HepG2 (cell line): Measurements from ENCODE around the gene SYTL2. TPM values are rescaled to one million over a fixed set of nuclear protein-coding genes. Genes with fewer than 3 reads are reported as not detected.

Source experiments
- ATAC-seq: fragments of 200-7000 bp; cut with Tn5 transposase; 3 replicates; pipeline ENCODE4 v1.9.1; 2020; ENCODE audit warnings: mild to moderate bottlenecking, moderate library complexity
- BruUV-seq: library from RNA; stranded (reverse); fragments of 400-500 nt; replicated peaks from 2 replicates; lab custom pipeline; 2021; lab: Mats Ljungman, UMichigan
- CTCF ChIA-PET: fragments of 300-600 bp; formaldehyde crosslinking; extraction: SDS; loops from one replicate; lab custom pipeline; 2021; ENCODE audit warnings: low total read pairs, inconsistent platforms, low intra/inter-chr PET ratio; lab: Yijun Ruan, JAX
- POLR2A ChIA-PET: fragments of 350-600 bp; sonication (Branson Sonifier 250); formaldehyde crosslinking; loops from one replicate; lab custom pipeline; 2020; ENCODE audit warnings: antibody characterized with exemption, inconsistent platforms; lab: Yijun Ruan, JAX
- DNase-seq: peaks from one replicate; pipeline ENCODE4 v3.0.0-alpha.2; 2015; ENCODE audit warnings: low spot score
- FAIRE-seq: peaks from 3 replicates; lab custom pipeline; 2011; peaks lifted over from hg19 to GRCh38; lab: Jason Lieb, UNC
- H2AFZ ChIP-seq: one replicate; pipeline ENCODE4 v1.6.1; 2011; ENCODE audit warnings: low read length, inconsistent platforms
- H3K27ac ChIP-seq: fragments of 300-600 bp; 3 replicates; pipeline ENCODE4 v1.8.0; 2011; ENCODE audit warnings: mixed run types, mild to moderate bottlenecking, mixed read lengths, low read length, inconsistent platforms; ENCODE audit not compliant: insufficient read depth; ENCODE audit errors: extremely low read length
- H3K27me3 ChIP-seq, 2 experiments: fragments of 200-600 bp in 1 of 2; 2 replicates in 1 of 2; 3 replicates in 1 of 2; pipeline versions ENCODE4 v1.6.0 to v1.8.0; 2011; ENCODE audit warnings: low read length in 2 of 2, mild to moderate bottlenecking in 2 of 2, moderate library complexity in 2 of 2, inconsistent platforms in 1 of 2; ENCODE audit not compliant: insufficient read depth in 2 of 2, control insufficient read depth in 1 of 2
- H3K36me3 ChIP-seq, 2 experiments: fragments of 200-600 bp in 1 of 2; replicated peaks in 1 of 2; 2 replicates in 1 of 2; 3 replicates in 1 of 2; pipeline versions ENCODE4 v1.5.1 to v1.8.0; 2011; ENCODE audit warnings: low read length in 2 of 2, inconsistent platforms in 1 of 2; ENCODE audit not compliant: insufficient read depth in 2 of 2, control insufficient read depth in 1 of 2
- H3K4me1 ChIP-seq: 2 replicates; pipeline ENCODE4 v1.5.1; 2012; ENCODE audit warnings: low read length, inconsistent platforms; ENCODE audit not compliant: insufficient read depth
- H3K4me2 ChIP-seq: 2 replicates; pipeline ENCODE4 v1.6.0; 2011; ENCODE audit warnings: low read depth, low read length, inconsistent platforms
- H3K4me3 ChIP-seq, 3 experiments: fragments of 200-600 bp in 1 of 3; sonication (generic), shearing (Covaris generic) in 1 of 3; replicated peaks in 1 of 3; 2 replicates each; pipeline ENCODE4 v1.5.1; 2011 to 2016; ENCODE audit warnings: low read length in 3 of 3, inconsistent platforms in 2 of 3, low read depth in 2 of 3, mild to moderate bottlenecking in 2 of 3, control low read depth in 1 of 3, mixed read lengths in 1 of 3; ENCODE audit not compliant: insufficient read depth in 1 of 3
- H3K79me2 ChIP-seq: one replicate; pipeline ENCODE4 v1.6.1; 2011; ENCODE audit warnings: low read length, inconsistent platforms; ENCODE audit not compliant: insufficient read depth
- H3K9ac ChIP-seq: 2 replicates; pipeline ENCODE4 v1.6.0; 2011; ENCODE audit warnings: mild to moderate bottlenecking, low read depth, low read length, inconsistent platforms; ENCODE audit not compliant: insufficient read depth
- H3K9me3 ChIP-seq: 2 replicates; pipeline ENCODE4 v1.5.1; 2012; ENCODE audit warnings: mild to moderate bottlenecking, low read length
- H4K20me1 ChIP-seq: 2 replicates; pipeline ENCODE4 v1.6.0; 2011; ENCODE audit warnings: inconsistent platforms, mild to moderate bottlenecking, low read length, moderate library complexity; ENCODE audit not compliant: insufficient read depth
- ARNTL ChIP-seq: sonication (generic); formaldehyde crosslinking; IDR thresholded peaks from 2 replicates; pipeline ENCODE4 v1.4.0; 2020; ENCODE audit warnings: mild to moderate bottlenecking, missing genetic modification reagents
- CCDC6 ChIP-seq: sonication (generic); formaldehyde crosslinking; IDR thresholded peaks from 2 replicates; pipeline ENCODE4 v1.8.1; 2022; ENCODE audit warnings: mild to moderate bottlenecking, missing genetic modification reagents, moderate library complexity
- CENPX ChIP-seq: sonication (generic); formaldehyde crosslinking; IDR thresholded peaks from 2 replicates; pipeline ENCODE4 v1.9.0; 2021; ENCODE audit warnings: mild to moderate bottlenecking, missing genetic modification reagents, moderate library complexity
- ELF1 ChIP-seq: sonication (generic); formaldehyde crosslinking; IDR thresholded peaks from 2 replicates; pipeline ENCODE4 v1.4.0; 2020; ENCODE audit warnings: missing genetic modification reagents
- ELF4 ChIP-seq: sonication (generic); formaldehyde crosslinking; IDR thresholded peaks from 2 replicates; pipeline ENCODE4 v1.5.0; 2020; ENCODE audit warnings: missing genetic modification reagents, mild to moderate bottlenecking, moderate library complexity, borderline replicate concordance
- JUNB ChIP-seq: sonication (generic); formaldehyde crosslinking; IDR thresholded peaks from 2 replicates; pipeline ENCODE4 v1.8.0; 2022; ENCODE audit warnings: missing genetic modification reagents, mild to moderate bottlenecking, borderline replicate concordance
- KDM5A ChIP-seq: fragments of 200-600 bp; sonication (generic); IDR thresholded peaks from 2 replicates; pipeline ENCODE4 v1.7.0; 2018; ENCODE audit warnings: antibody characterized with exemption, mild to moderate bottlenecking, low read length, borderline replicate concordance
- KLF12 ChIP-seq: sonication (generic); formaldehyde crosslinking; IDR thresholded peaks from 2 replicates; pipeline ENCODE4 v1.4.0; 2020; ENCODE audit warnings: missing genetic modification reagents, borderline replicate concordance
- MTF2 ChIP-seq: sonication (generic); formaldehyde crosslinking; IDR thresholded peaks from 2 replicates; pipeline ENCODE4 v1.5.0; 2020; ENCODE audit warnings: missing genetic modification reagents, borderline replicate concordance
- SIN3A ChIP-seq: IDR thresholded peaks from 2 replicates; pipeline ENCODE4 v1.6.1; 2011; ENCODE audit warnings: low read depth, mild to moderate bottlenecking, control low read depth, low read length, borderline replicate concordance
- XRCC5 ChIP-seq: fragments of 200-400 bp; formaldehyde crosslinking; optimal IDR thresholded peaks from 2 replicates; pipeline ENCODE3; 2017; ENCODE audit warnings: mild to moderate bottlenecking, low read length
- ZC3H13 ChIP-seq: sonication (generic); formaldehyde crosslinking; IDR thresholded peaks from 2 replicates; pipeline ENCODE4 v1.8.1; 2023; ENCODE audit warnings: mild to moderate bottlenecking, missing genetic modification reagents, moderate library complexity
- ZFP62 ChIP-seq: sonication (generic); formaldehyde crosslinking; IDR thresholded peaks from 2 replicates; pipeline ENCODE4 v1.4.0; 2020; ENCODE audit warnings: missing genetic modification reagents
- ZIK1 ChIP-seq: sonication (generic); formaldehyde crosslinking; IDR thresholded peaks from 2 replicates; pipeline ENCODE4 v1.5.0; 2020; ENCODE audit warnings: mild to moderate bottlenecking, low read depth, missing genetic modification reagents, borderline replicate concordance
- ZNF446 ChIP-seq: sonication (generic); formaldehyde crosslinking; IDR thresholded peaks from 2 replicates; pipeline ENCODE4 v1.5.0; 2020; ENCODE audit warnings: mild to moderate bottlenecking, missing genetic modification reagents
- ZNF558 ChIP-seq: sonication (generic); formaldehyde crosslinking; IDR thresholded peaks from 2 replicates; pipeline ENCODE4 v1.9.0; 2022; ENCODE audit warnings: mild to moderate bottlenecking, missing genetic modification reagents, borderline replicate concordance
- ZNF619 ChIP-seq: sonication (generic); formaldehyde crosslinking; IDR thresholded peaks from 2 replicates; pipeline ENCODE4 v1.4.0; 2020; ENCODE audit warnings: mild to moderate bottlenecking, missing genetic modification reagents
- ZNF781 ChIP-seq: sonication (generic); formaldehyde crosslinking; IDR thresholded peaks from 2 replicates; pipeline ENCODE4 v1.5.1; 2020; ENCODE audit warnings: borderline replicate concordance, mild to moderate bottlenecking, missing genetic modification reagents; ENCODE audit errors: not compliant biosample characterization
- ZNF878 ChIP-seq: sonication (generic); formaldehyde crosslinking; IDR thresholded peaks from 2 replicates; pipeline ENCODE4 v1.8.1; 2023; ENCODE audit warnings: mild to moderate bottlenecking, missing genetic modification reagents, moderate library complexity
- ZNF883 ChIP-seq: sonication (generic); formaldehyde crosslinking; IDR thresholded peaks from 2 replicates; pipeline ENCODE4 v1.5.1; 2020; ENCODE audit warnings: mild to moderate bottlenecking, missing genetic modification reagents; ENCODE audit errors: not compliant biosample characterization
- WGBS: methylation state at CpG from one replicate; pipeline ENCODE4 v1.1.6; 2017; ENCODE audit warnings: low lambda C conversion rate; 5-methylcytosine and 5-hydroxymethylcytosine counted together
- in situ Hi-C: cut with HindIII; loops from 2 replicates; pipeline ENCODE4 v1.10.0; 2017; ENCODE audit warnings: low pct_unique_long_range_greater_than_20kb; ENCODE audit not compliant: extremely low pct_ligation_motif_present
- intact Hi-C: fragments of 100-400 bp; cut with micrococcal nuclease; formaldehyde crosslinking; loops from one replicate; pipeline ENCODE4 v1.10.0; 2022; ENCODE audit not compliant: unreplicated experiment
- polyA plus RNA-seq, 8 experiments: library from polyadenylated mRNA; depleted of rRNA in 3 of 8; stranded (reverse) in 7 of 8; unstranded in 1 of 8; fragments of >200 nt; fragmentation: Illumina TruSeq in 4 of 8; extraction: Trizol in 4 of 8; gene quantifications; 2 replicates each; pipeline versions ENCODE4 v1.2.1 to v1.2.3, GENCODE V29; 2011 to 2016; ENCODE audit warnings: low read depth in 4 of 8, missing spikeins in 1 of 8, mixed read lengths in 1 of 8; ENCODE audit not compliant: insufficient read depth in 1 of 8
- total RNA-seq, 5 experiments: library from RNA; depleted of rRNA; stranded (reverse); fragments of >200 nt; fragmentation: Illumina TruSeq; extraction: Trizol; gene quantifications; 2 replicates each; pipeline ENCODE4 v1.2.3, GENCODE V29; 2016; ENCODE audit warnings: low read depth in 1 of 5
- TF ChIP-seq, protein P1 (sequence below): sonication (generic); formaldehyde crosslinking; IDR thresholded peaks from 2 replicates; pipeline ENCODE4 v1.4.0; 2020; ENCODE audit warnings: missing genetic modification reagents, low read depth, mild to moderate bottlenecking, borderline replicate concordance
- TF ChIP-seq, protein P2 (sequence below): sonication (generic); formaldehyde crosslinking; IDR thresholded peaks from 2 replicates; pipeline ENCODE4 v1.5.0; 2020; ENCODE audit warnings: mild to moderate bottlenecking, missing genetic modification reagents

The SYTL2 gene
- total and polyA plus RNA-seq, 2 of the 13 experiments (the other 11 are each of a cell fraction or from before 2014, with no cell fraction given), result 0.77 to 0.90 TPM

DNA sequence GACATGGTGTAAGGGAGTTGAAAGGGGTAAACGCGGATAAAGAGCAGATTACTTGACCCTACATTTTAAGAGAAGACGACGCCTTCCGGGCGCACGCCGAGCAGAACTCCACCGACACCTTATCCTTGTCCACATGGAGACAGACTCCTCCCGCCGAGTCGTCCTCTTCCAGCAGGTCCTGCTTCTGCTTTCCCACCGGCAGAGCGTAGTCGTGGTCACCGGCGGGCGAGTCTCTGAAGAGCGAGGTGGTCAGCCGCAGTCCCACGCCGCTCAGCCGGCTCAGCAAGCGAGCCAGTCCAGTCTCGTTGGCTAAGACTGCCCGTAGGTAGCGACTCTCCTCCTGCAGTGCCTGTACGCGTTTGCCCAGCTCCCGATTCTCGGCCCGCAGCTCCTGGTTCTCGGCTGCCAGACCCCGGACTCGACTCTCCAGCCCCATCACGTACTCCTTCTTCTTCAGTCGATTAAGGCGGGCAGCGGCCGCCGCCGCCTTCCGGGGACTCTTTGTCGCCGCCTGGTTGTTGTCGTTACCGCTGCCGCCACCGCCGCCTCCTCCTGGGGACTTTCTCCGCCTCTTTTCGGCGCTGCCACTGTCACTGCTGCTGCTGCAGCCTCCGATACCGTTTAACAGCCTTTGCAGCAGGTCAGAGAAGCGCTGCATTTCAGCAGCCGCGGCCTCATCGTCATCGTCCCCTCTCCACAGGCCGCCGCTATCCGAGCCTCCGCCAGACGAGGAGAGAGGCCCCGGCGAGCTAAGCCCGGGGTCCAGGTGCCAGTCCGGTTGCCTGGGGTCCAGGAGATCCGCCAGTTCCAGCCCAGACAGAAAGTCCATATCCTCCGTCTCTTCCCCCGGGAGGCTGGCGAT lies 147.0 kb downstream of the SYTL2 start:
- POLR2A ChIA-PET, result interaction anchor here (1.2 to 10.0 kb wide), 6 partner anchors 10 to 36 kb away, joined by 3 to 112 read pairs (median 6); partner anchors contain the start of genes TMEM126A and TMEM126B
- Histone ChIP-seq H2AFZ (no peak overlapping the region), H3K79me2 (peaks cover 54% of the 10 kb centered on the region), H3K4me2 (peak overlapping the region; percentile 88), H3K27me3 (no peaks in the 10 kb centered on the region; a peak in 1 of 5 replicates), H3K36me3 (no peaks in the 10 kb centered on the region), H4K20me1 (peaks cover 29% of the 10 kb centered on the region), H3K9me3 (no peaks in the 10 kb centered on the region), H3K27ac (peak overlapping the region; percentile 98), H3K9ac (peak overlapping the region; percentile 98), H3K4me3 (peak overlapping the region; percentile 72 to 95 (median 86)), H3K4me1 (peaks cover 49% of the 10 kb centered on the region)
- no peak for FAIRE-seq
- intact Hi-C loops, result loop anchor here (1.0 to 2.0 kb wide), 2 partner anchors 15 to 69 kb away; no protein-coding TSS in a partner anchor
- BruUV-seq, result no TSS peak
- DNase-seq, result peak; percentile 50
- in situ Hi-C loops, result no loop called here
- WGBS, result 0% methylated on average over 26 of the region's 73 CpGs
- peak; percentile 78 for ATAC-seq
- CTCF ChIA-PET, result no interaction called here
- TF ChIP-seq, protein P1, sequence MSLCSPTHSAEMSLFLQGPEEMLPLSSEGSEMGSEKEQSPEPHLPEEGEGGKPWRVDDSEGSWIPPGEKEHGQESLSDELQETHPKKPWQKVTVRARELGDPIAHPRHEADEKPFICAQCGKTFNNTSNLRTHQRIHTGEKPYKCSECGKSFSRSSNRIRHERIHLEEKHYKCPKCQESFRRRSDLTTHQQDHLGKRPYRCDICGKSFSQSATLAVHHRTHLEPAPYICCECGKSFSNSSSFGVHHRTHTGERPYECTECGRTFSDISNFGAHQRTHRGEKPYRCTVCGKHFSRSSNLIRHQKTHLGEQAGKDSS, result peak; percentile 16; the same call in 1 of the 2 replicates
- TF ChIP-seq CCDC6, result 0 out of 2 replicates have a peak, but pooled peaks have one; percentile 71
- peak; percentile 33 for TF ChIP-seq ELF1 (CRISPR knock-in tag)
- no peak for TF ChIP-seq ZFP62 (CRISPR knock-in tag)
- TF ChIP-seq ZNF558 (CRISPR knock-in tag), result peak; percentile 76
- TF ChIP-seq JUNB (CRISPR knock-in tag), result no peak
- TF ChIP-seq KDM5A, result 0 out of 2 replicates have a peak, but pooled peaks have one; percentile 13
- peak; percentile 2; the same call in 1 of the 2 replicates for TF ChIP-seq ZNF619 (CRISPR knock-in tag)
- 0 out of 2 replicates have a peak, but pooled peaks have one; percentile 71 for TF ChIP-seq SIN3A
- no peak for TF ChIP-seq ZNF781 (CRISPR knock-in tag)
- no peak for TF ChIP-seq MTF2 (CRISPR knock-in tag)
- peak; percentile 36 for TF ChIP-seq ZNF883 (CRISPR knock-in tag)
- TF ChIP-seq KLF12, result 0 out of 2 replicates have a peak, but pooled peaks have one; percentile 31
- TF ChIP-seq ZIK1 (CRISPR knock-in tag), result 0 out of 2 replicates have a peak, but pooled peaks have one; percentile 25
- no peak for TF ChIP-seq CENPX
- TF ChIP-seq ZC3H13 (CRISPR knock-in tag), result peak; percentile 85; the same call in 1 of the 2 replicates
- no peak for TF ChIP-seq ELF4
- TF ChIP-seq ARNTL (CRISPR knock-in tag), result no peak
- peak; percentile 7; the same call in 1 of the 2 replicates for TF ChIP-seq ZNF446 (CRISPR knock-in tag)
- peak; percentile 1 for TF ChIP-seq XRCC5
- 0 out of 2 replicates have a peak, but pooled peaks have one; percentile 35 for TF ChIP-seq ZNF878 (CRISPR knock-in tag)
- TF ChIP-seq, protein P2, sequence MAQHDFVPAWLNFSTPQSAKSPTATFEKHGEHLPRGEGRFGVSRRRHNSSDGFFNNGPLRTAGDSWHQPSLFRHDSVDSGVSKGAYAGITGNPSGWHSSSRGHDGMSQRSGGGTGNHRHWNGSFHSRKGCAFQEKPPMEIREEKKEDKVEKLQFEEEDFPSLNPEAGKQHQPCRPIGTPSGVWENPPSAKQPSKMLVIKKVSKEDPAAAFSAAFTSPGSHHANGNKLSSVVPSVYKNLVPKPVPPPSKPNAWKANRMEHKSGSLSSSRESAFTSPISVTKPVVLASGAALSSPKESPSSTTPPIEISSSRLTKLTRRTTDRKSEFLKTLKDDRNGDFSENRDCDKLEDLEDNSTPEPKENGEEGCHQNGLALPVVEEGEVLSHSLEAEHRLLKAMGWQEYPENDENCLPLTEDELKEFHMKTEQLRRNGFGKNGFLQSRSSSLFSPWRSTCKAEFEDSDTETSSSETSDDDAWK (CRISPR knock-in tag), result no peak
